H1 (cell line): ENCODE data around the gene ZNF383. TPM values are rescaled to one million over a fixed set of nuclear protein-coding genes. Genes with fewer than 3 reads are reported as not detected.

Experiments
- CTCF ChIA-PET: fragments of 300-600 bp; sonication (Branson Sonifier 250); formaldehyde crosslinking; loops from one replicate; lab custom pipeline; 2021; ENCODE audit not compliant: partially characterized antibody; lab: Charles Lee
- POLR2A ChIA-PET: fragments of 300-600 bp; sonication (Branson Sonifier 250); formaldehyde crosslinking; loops from one replicate; lab custom pipeline; 2021; ENCODE audit warnings: inconsistent platforms; ENCODE audit not compliant: partially characterized antibody; lab: Charles Lee
- DNase-seq, 2 experiments: peaks; one replicate each; pipeline versions ENCODE4 v3.0.0 to v3.0.0-alpha.2; 2010 to 2022; ENCODE audit warnings: low spot score in 2 of 2, low read depth in 1 of 2, mixed read lengths in 1 of 2
- FAIRE-seq: peaks from 2 replicates; lab custom pipeline; 2011; peaks lifted over from hg19 to GRCh38; lab: Jason Lieb, UNC
- H2AFZ ChIP-seq: 2 replicates; pipeline ENCODE4 v1.8.1; 2012; ENCODE audit warnings: low read length, inconsistent platforms
- H2AK5ac ChIP-seq: 2 replicates; pipeline ENCODE4 v1.6.1; 2013; ENCODE audit warnings: low read depth, low read length
- H2BK120ac ChIP-seq: replicated peaks from 2 replicates; pipeline ENCODE3; 2013; ENCODE audit warnings: low read depth, low read length, inconsistent platforms
- H2BK12ac ChIP-seq: 2 replicates; pipeline ENCODE4 v1.6.1; 2013; ENCODE audit warnings: low read depth, low read length
- H2BK15ac ChIP-seq: 2 replicates; pipeline ENCODE4 v1.6.1; 2013; ENCODE audit warnings: low read length
- H2BK20ac ChIP-seq: 2 replicates; pipeline ENCODE4 v1.6.1; 2013; ENCODE audit warnings: low read length
- H2BK5ac ChIP-seq: 2 replicates; pipeline ENCODE4 v1.6.1; 2013; ENCODE audit warnings: low read depth, low read length
- H3K14ac ChIP-seq: 2 replicates; pipeline ENCODE4 v1.6.1; 2013; ENCODE audit warnings: inconsistent platforms; ENCODE audit not compliant: insufficient read length
- H3K18ac ChIP-seq: 2 replicates; pipeline ENCODE4 v1.6.1; 2013; ENCODE audit warnings: low read length; ENCODE audit errors: extremely low read depth
- H3K23ac ChIP-seq: 2 replicates; pipeline ENCODE4 v1.6.1; 2013; ENCODE audit warnings: inconsistent platforms; ENCODE audit not compliant: insufficient read length
- H3K23me2 ChIP-seq: 2 replicates; pipeline ENCODE4 v1.6.1; 2013; ENCODE audit warnings: low read depth, low read length
- H3K27ac ChIP-seq: 2 replicates; pipeline ENCODE4 v1.6.1; 2011; ENCODE audit warnings: low read depth, low read length, inconsistent platforms
- H3K27me3 ChIP-seq, 4 experiments: replicated peaks in 1 of 4; 1 replicate in 1 of 4; 2 replicates in 3 of 4; pipeline versions ENCODE4 v1.6.1 to v1.8.1; 2011 to 2013; ENCODE audit warnings: low read length in 3 of 4, mild to moderate bottlenecking in 3 of 4, inconsistent platforms in 2 of 4, mixed read lengths in 2 of 4, moderate library complexity in 1 of 4; ENCODE audit not compliant: control insufficient read depth in 3 of 4, insufficient read depth in 3 of 4; ENCODE audit errors: extremely low read depth in 1 of 4
- H3K36me3 ChIP-seq, 4 experiments: 2 replicates each; pipeline versions ENCODE4 v1.6.1 to v1.8.1; 2011 to 2013; ENCODE audit warnings: mild to moderate bottlenecking in 4 of 4, low read length in 3 of 4, moderate library complexity in 2 of 4, control low read depth in 1 of 4, inconsistent platforms in 1 of 4; ENCODE audit not compliant: insufficient read depth in 4 of 4, control insufficient read depth in 2 of 4
- H3K4ac ChIP-seq: replicated peaks from 2 replicates; pipeline ENCODE3; 2013; ENCODE audit warnings: low read length, low read depth, mixed read lengths, inconsistent platforms; ENCODE audit not compliant: insufficient read length
- H3K4me1 ChIP-seq, 4 experiments: replicated peaks in 1 of 4; 1 replicate in 1 of 4; 2 replicates in 3 of 4; pipeline versions ENCODE4 v1.6.1 to v1.8.1; 2011 to 2013; ENCODE audit warnings: low read length in 3 of 4, inconsistent platforms in 2 of 4, mixed read lengths in 1 of 4; ENCODE audit not compliant: insufficient read depth in 4 of 4, control insufficient read depth in 3 of 4
- H3K4me2 ChIP-seq, 2 experiments: 2 replicates each; pipeline versions ENCODE4 v1.6.1 to v1.8.1; 2011 to 2013; ENCODE audit warnings: low read depth in 2 of 2, low read length in 2 of 2, control low read depth in 1 of 2, inconsistent platforms in 1 of 2, mild to moderate bottlenecking in 1 of 2; ENCODE audit not compliant: insufficient read depth in 1 of 2
- H3K4me3 ChIP-seq, 4 experiments: fragments of 200-600, 300-600 bp in 1 of 4; sonication (generic), shearing (Covaris generic), sonication (Bioruptor Twin) in 1 of 4; 2 replicates each; pipeline versions ENCODE4 v1.5.1 to v1.8.1; 2011 to 2016; ENCODE audit warnings: low read length in 4 of 4, low read depth in 3 of 4, control low read depth in 2 of 4, inconsistent platforms in 2 of 4, mild to moderate bottlenecking in 2 of 4, mixed read lengths in 1 of 4, moderate library complexity in 1 of 4; ENCODE audit not compliant: insufficient read depth in 2 of 4; ENCODE audit errors: extremely low read depth in 1 of 4
- H3K56ac ChIP-seq: replicated peaks from 2 replicates; pipeline ENCODE3; 2013; ENCODE audit warnings: low read depth, mild to moderate bottlenecking, mixed read lengths, low read length, inconsistent platforms; ENCODE audit not compliant: insufficient read length
- H3K79me1 ChIP-seq: 2 replicates; pipeline ENCODE4 v1.6.1; 2013; ENCODE audit warnings: low read depth, low read length, control low read depth
- H3K79me2 ChIP-seq, 2 experiments: 2 replicates each; pipeline versions ENCODE4 v1.6.1 to v1.8.1; 2012 to 2013; ENCODE audit warnings: low read length in 2 of 2, mild to moderate bottlenecking in 2 of 2, inconsistent platforms in 1 of 2; ENCODE audit not compliant: insufficient read depth in 2 of 2, control insufficient read depth in 1 of 2
- H3K9ac ChIP-seq, 4 experiments: replicated peaks in 1 of 4; 1 replicate in 1 of 4; 2 replicates in 3 of 4; pipeline versions ENCODE4 v1.6.1 to v1.8.1; 2011 to 2013; ENCODE audit warnings: low read depth in 3 of 4, low read length in 3 of 4, control low read depth in 2 of 4, mild to moderate bottlenecking in 2 of 4, moderate library complexity in 2 of 4, inconsistent platforms in 1 of 4; ENCODE audit errors: extremely low read depth in 1 of 4
- H3K9me3 ChIP-seq, 2 experiments: 2 replicates each; pipeline versions ENCODE4 v1.6.1 to v1.8.1; 2012 to 2013; ENCODE audit warnings: mild to moderate bottlenecking in 2 of 2, moderate library complexity in 2 of 2, control low read depth in 1 of 2, inconsistent platforms in 1 of 2, low read depth in 1 of 2, low read length in 1 of 2, mixed read lengths in 1 of 2; ENCODE audit not compliant: insufficient read depth in 2 of 2
- H4K20me1 ChIP-seq, 2 experiments: replicated peaks in 1 of 2; 2 replicates each; pipeline versions ENCODE3 to v1.8.1; 2011 to 2013; ENCODE audit warnings: inconsistent platforms in 2 of 2, low read length in 2 of 2, mild to moderate bottlenecking in 1 of 2; ENCODE audit not compliant: insufficient read depth in 2 of 2, control insufficient read depth in 1 of 2
- H4K5ac ChIP-seq: 2 replicates; pipeline ENCODE4 v1.6.1; 2013; ENCODE audit warnings: low read length, low read depth, mixed read lengths, inconsistent platforms; ENCODE audit not compliant: insufficient read length
- H4K8ac ChIP-seq: 2 replicates; pipeline ENCODE4 v1.8.0; 2013; ENCODE audit warnings: mild to moderate bottlenecking, moderate library complexity, low read length, inconsistent platforms; ENCODE audit not compliant: insufficient read depth; ENCODE audit errors: extremely low read depth
- H4K91ac ChIP-seq: replicated peaks from 2 replicates; pipeline ENCODE3; 2013; ENCODE audit warnings: low read length, mixed read lengths, inconsistent platforms; ENCODE audit not compliant: insufficient read length
- ATF3 ChIP-seq: IDR thresholded peaks from 2 replicates; pipeline ENCODE4 v1.6.1; 2011; ENCODE audit warnings: low read depth, mild to moderate bottlenecking, low read length; ENCODE audit not compliant: insufficient read depth
- GTF2F1 ChIP-seq: IDR thresholded peaks from 2 replicates; pipeline ENCODE4 v1.6.1; 2012; ENCODE audit warnings: low read depth, low read length, improper control_type of control experiment, borderline replicate concordance
- HDAC2 ChIP-seq, 2 experiments: fragments of 300-600 bp in 1 of 2; sonication (generic) in 1 of 2; IDR thresholded peaks; 2 replicates each; pipeline ENCODE4 v1.6.1; 2011 to 2012; ENCODE audit warnings: low read depth in 2 of 2, low read length in 2 of 2, mild to moderate bottlenecking in 2 of 2, moderate library complexity in 2 of 2, borderline replicate concordance in 1 of 2, inconsistent platforms in 1 of 2
- POLR2A ChIP-seq, 2 experiments: IDR thresholded peaks; 1 replicate in 1 of 2; 2 replicates in 1 of 2; pipeline ENCODE4 v1.6.1; 2011; ENCODE audit warnings: low read depth in 2 of 2, low read length in 2 of 2, mild to moderate bottlenecking in 2 of 2; ENCODE audit errors: control extremely low read depth in 1 of 2
- POU5F1 ChIP-seq: IDR thresholded peaks from 2 replicates; pipeline ENCODE4 v1.6.1; 2011; ENCODE audit warnings: low read depth, mild to moderate bottlenecking, low read length, moderate library complexity
- RXRA ChIP-seq: IDR thresholded peaks from 2 replicates; pipeline ENCODE4 v1.6.1; 2011; ENCODE audit warnings: low read depth, mild to moderate bottlenecking, low read length, moderate library complexity; ENCODE audit not compliant: insufficient read depth
- SP4 ChIP-seq: IDR thresholded peaks from 2 replicates; pipeline ENCODE4 v1.6.1; 2012; ENCODE audit warnings: low read length, inconsistent platforms
- SUZ12 ChIP-seq: fragments of 200-600 bp; sonication (generic); IDR thresholded peaks from 2 replicates; pipeline ENCODE4 v1.6.1; 2012; ENCODE audit warnings: mild to moderate bottlenecking, inconsistent platforms, low read length, moderate library complexity, mixed read lengths
- TCF12 ChIP-seq: IDR thresholded peaks from 2 replicates; pipeline ENCODE4 v1.6.1; 2011; ENCODE audit warnings: low read depth, mild to moderate bottlenecking, low read length
- ZNF274 ChIP-seq: IDR thresholded peaks from 2 replicates; pipeline ENCODE4 v1.7.0; 2012; ENCODE audit warnings: low read length, borderline replicate concordance; ENCODE audit errors: extremely low read depth
- WGBS, 2 experiments: shearing (Covaris generic) in 1 of 2; methylation state at CpG; one replicate each; pipeline versions ENCODE4 v1.1.6 to v1.1.7; 2013 to 2015; ENCODE audit warnings: low lambda C conversion rate in 2 of 2, mixed read lengths in 2 of 2, inconsistent platforms in 1 of 2, low coverage in 1 of 2, missing lambda C conversion rate in 1 of 2; ENCODE audit not compliant: insufficient replicate concordance in 2 of 2, insufficient coverage in 1 of 2, insufficient read length in 1 of 2; ENCODE audit errors: extremely low coverage in 1 of 2, missing lambda C conversion rate in 1 of 2; 5-methylcytosine and 5-hydroxymethylcytosine counted together
- polyA plus RNA-seq, 7 experiments: library from polyadenylated mRNA; depleted of rRNA in 3 of 7; stranded (reverse) in 5 of 7; unstranded in 2 of 7; fragments of >200 nt in 5 of 7; fragments of 200-250 nt in 2 of 7; gene quantifications; 1 replicate in 5 of 7; 2 replicates in 1 of 7; 4 replicates in 1 of 7; pipeline versions ENCODE4 v1.2.1 to v1.2.3, GENCODE V29; 2011 to 2013; ENCODE audit warnings: missing spikeins in 2 of 7, mixed read lengths in 2 of 7
- total RNA-seq: library from RNA; stranded (reverse); fragmentation: NEBNext Ultra II Directional; extraction: Animal tissue kit (Norgen Biotek cat#: 25700); gene quantifications from 2 replicates; pipeline ENCODE4 v1.2.1, GENCODE V29; 2021

Gene ZNF383
- total and polyA plus RNA-seq, 2 of the 8 experiments (the other 6 are each of a cell fraction or from before 2014, with no cell fraction given): 1.2 to 3.9 TPM

DNA sequence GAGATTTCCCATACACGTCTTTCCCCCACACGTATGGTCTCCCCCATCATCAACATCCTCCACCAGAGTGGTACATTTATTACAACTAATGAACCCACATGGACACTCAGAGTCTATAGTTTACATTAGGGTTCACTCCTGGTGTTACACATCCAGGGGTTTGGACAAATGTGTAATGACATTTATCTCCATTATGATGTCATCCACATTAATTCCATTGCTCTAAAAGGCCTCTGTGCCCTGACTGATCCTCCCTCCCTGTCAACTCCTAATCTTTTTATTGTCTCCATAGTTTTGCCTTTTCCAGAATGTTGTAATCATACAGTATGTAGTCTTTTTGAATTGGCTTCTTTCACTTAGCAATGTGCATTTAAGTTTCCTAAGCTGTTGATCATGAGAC lies 8.2 kb downstream of the ZNF383 start:
- Histone ChIP-seq H2BK5ac (no peak overlapping the region), H3K4me2 (no peak overlapping the region), H3K27ac (no peak overlapping the region), H2BK120ac (no peak overlapping the region), H3K79me2 (no peaks in the 10 kb centered on the region; a peak in 1 of 4 replicates), H3K4me3 (no peak overlapping the region), H3K56ac (no peak overlapping the region), H2BK15ac (no peak overlapping the region), H3K18ac (no peak overlapping the region), H3K23me2 (no peaks in the 10 kb centered on the region), H3K14ac (no peak overlapping the region), H2BK20ac (no peak overlapping the region), H3K27me3 (no peaks in the 10 kb centered on the region), H4K8ac (no peak overlapping the region), H3K9ac (no peak overlapping the region), H2AFZ (no peak overlapping the region), H3K79me1 (no peaks in the 10 kb centered on the region), H4K5ac (no peak overlapping the region), H3K4me1 (no peaks in the 10 kb centered on the region), H4K91ac (no peak overlapping the region), H2BK12ac (no peak overlapping the region), H3K4ac (no peak overlapping the region), H3K9me3 (peaks cover 8 to 12% of the 10 kb centered on the region in 2 experiments), H3K23ac (no peak overlapping the region), H3K36me3 (peaks cover 0 to 25% (median 7%) of the 10 kb centered on the region in 4 experiments; a peak in 4 of 8 replicates), H2AK5ac (no peak overlapping the region), H4K20me1 (no peaks in the 10 kb centered on the region)
- no peak for DNase-seq
- no peak for TF ChIP-seq POLR2A (IDR thresholded peaks at IDR 0.05; ENCODE audit: control extremely low read depth in 1 of 2, low read depth in 2 of 2, low read length in 2 of 2)
- no peak for TF ChIP-seq GTF2F1
- TF ChIP-seq TCF12: no peak
- no peak for TF ChIP-seq ZNF274
- no peak for TF ChIP-seq ATF3
- TF ChIP-seq SUZ12: no peak
- no peak for TF ChIP-seq SP4
- no peak for TF ChIP-seq RXRA
- TF ChIP-seq POU5F1: no peak
- TF ChIP-seq HDAC2 (IDR thresholded peaks at IDR 0.05; ENCODE audit: borderline replicate concordance in 1 of 2, low read depth in 2 of 2, low read length in 2 of 2): no peak
- ChIA-PET POLR2A (no interaction called here), CTCF (interaction anchor here (0.7 to 1.4 kb wide), 2 partner anchors 15 to 733 kb away, joined by 3 read pairs; no protein-coding TSS in a partner anchor)
- FAIRE-seq: no peak
- WGBS, 2 experiments: 90% methylated on average over 2 of the region's 2 CpGs; no CpG with 5 or more reads in 1 of the 2 experiments
